Body of pancreas (tissue), 4 donors: ENCODE results near the gene RASD2. TPM values are rescaled to one million over a fixed set of nuclear protein-coding genes. Genes with fewer than 3 reads are reported as not detected.

Experiments
- ATAC-seq: fragments of 150-250 bp; one replicate; pipeline ENCODE4 v1.9.1; 2016
- DNase-seq, 4 donors: peaks; one replicate each; pipeline ENCODE4 v3.0.0-alpha.2; 2019
- H3K27ac ChIP-seq, 4 donors: fragments of 200-600 bp; sonication (generic); 1 replicate in 3 of 4; 2 replicates in 1 of 4; pipeline versions ENCODE4 v1.5.1 to v1.6.1; 2016 to 2019; ENCODE audit warnings: mild to moderate bottlenecking in 1 of 4, mixed read lengths in 1 of 4, moderate library complexity in 1 of 4
- H3K27me3 ChIP-seq, 2 donors: fragments of 200-600 bp; sonication (generic); one replicate each; pipeline ENCODE4 v1.6.0; 2016; ENCODE audit warnings: mild to moderate bottlenecking in 1 of 2
- H3K36me3 ChIP-seq, 2 donors: fragments of 200-600 bp; sonication (generic); replicated peaks in 1 of 2; 2 replicates each; pipeline ENCODE4 v1.5.1; 2016; ENCODE audit warnings: low read depth in 2 of 2; ENCODE audit not compliant: insufficient read depth in 1 of 2
- H3K4me1 ChIP-seq: fragments of 200-600 bp; sonication (generic); one replicate; pipeline ENCODE4 v1.6.0; 2016
- H3K4me3 ChIP-seq, 2 donors: fragments of 200-600 bp; sonication (generic); 1 replicate in 1 of 2; 2 replicates in 1 of 2; pipeline ENCODE4 v1.5.1; 2016 to 2019
- H3K9me3 ChIP-seq, 3 donors: fragments of 200-600 bp; sonication (generic); 1 replicate in 2 of 3; 2 replicates in 1 of 3; pipeline ENCODE4 v1.5.1; 2016
- CTCF ChIP-seq, 7 experiments: fragments of 450-650 bp in 4 of 7; fragments of 200-600 bp in 3 of 7; sonication (generic) in 3 of 7; IDR thresholded peaks; one replicate each; pipeline ENCODE4 v1.5.1; 2016 to 2019; ENCODE audit warnings: antibody characterized with exemption in 7 of 7
- POLR2A ChIP-seq, 3 donors: fragments of 450-650 bp; IDR thresholded peaks; one replicate each; pipeline ENCODE4 v1.6.1; 2016; ENCODE audit warnings: antibody characterized with exemption in 3 of 3, mild to moderate bottlenecking in 2 of 3
- WGBS, 2 donors: methylation state at CpG; one replicate each; pipeline ENCODE4 v1.1.5; 2017; 5-methylcytosine and 5-hydroxymethylcytosine counted together
- intact Hi-C: fragments of 100-400 bp; cut with DNase I; formaldehyde crosslinking; loops from one replicate; pipeline ENCODE4 v1.15.1; 2023
- total RNA-seq, 2 donors: library from RNA; depleted of rRNA; stranded (reverse); fragments of >200 nt; gene quantifications; one replicate each; pipeline ENCODE4 v1.1.0, GENCODE V29; 2016

The RASD2 gene
- total RNA-seq, 2 donors from 2014 or later: 0.26 to 3.6 TPM

GRCh38 chr22:35526333-35526979, 14.2 kb upstream of the RASD2 start:
- no peak overlapping the region for H3K27ac ChIP-seq
- no peak for TF ChIP-seq POLR2A (IDR thresholded peaks at IDR 0.05)
- no peak for TF ChIP-seq CTCF (IDR thresholded peaks at IDR 0.05)
- ATAC-seq: no peak
- no peaks in the 10 kb centered on the region for H3K9me3 ChIP-seq
- H3K4me1 ChIP-seq: no peaks in the 10 kb centered on the region
- 79 to 86% methylated on average over 11 to 12 of the region's 12 CpGs for WGBS, 2 donors
- intact Hi-C loops: no loop called here
- no peak for DNase-seq
- no peaks in the 10 kb centered on the region for H3K27me3 ChIP-seq
- H3K4me3 ChIP-seq: no peak overlapping the region
- no peaks in the 10 kb centered on the region for H3K36me3 ChIP-seq

DNA sequence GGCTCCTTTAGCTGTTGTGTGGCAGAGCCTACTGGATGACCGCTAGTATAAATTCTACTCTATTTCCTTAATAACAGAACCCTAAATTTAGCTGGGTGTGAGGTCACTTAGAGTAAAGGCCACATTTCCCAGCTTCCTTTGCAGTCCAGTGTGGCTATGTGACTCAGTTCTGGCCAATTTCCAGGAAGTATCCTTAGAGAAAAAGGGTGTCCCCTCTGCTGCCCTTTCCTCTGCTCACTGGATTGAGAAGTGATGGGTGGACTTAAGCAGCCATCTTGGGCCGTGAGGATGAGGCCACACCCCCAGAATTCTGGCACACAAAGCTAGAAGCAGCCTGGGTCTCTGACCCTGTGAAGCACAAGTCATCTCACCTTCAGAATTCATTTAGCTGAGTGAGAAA, 11.7 kb upstream of the RASD2 start:
- 78 to 88% methylated on average over 2 of the region's 2 CpGs for WGBS, 2 donors
- no peak overlapping the region for H3K27ac ChIP-seq
- ATAC-seq (no peak), DNase-seq (no peak)
- no peaks in the 10 kb centered on the region for H3K36me3 ChIP-seq
- intact Hi-C loops: no loop called here
- no peaks in the 10 kb centered on the region for H3K9me3 ChIP-seq
- no peak for TF ChIP-seq POLR2A (IDR thresholded peaks at IDR 0.05)
- no peak for TF ChIP-seq CTCF (IDR thresholded peaks at IDR 0.05)
- H3K4me1 ChIP-seq: no peaks in the 10 kb centered on the region
- no peak overlapping the region for H3K4me3 ChIP-seq
- H3K27me3 ChIP-seq: no peaks in the 10 kb centered on the region

DNA sequence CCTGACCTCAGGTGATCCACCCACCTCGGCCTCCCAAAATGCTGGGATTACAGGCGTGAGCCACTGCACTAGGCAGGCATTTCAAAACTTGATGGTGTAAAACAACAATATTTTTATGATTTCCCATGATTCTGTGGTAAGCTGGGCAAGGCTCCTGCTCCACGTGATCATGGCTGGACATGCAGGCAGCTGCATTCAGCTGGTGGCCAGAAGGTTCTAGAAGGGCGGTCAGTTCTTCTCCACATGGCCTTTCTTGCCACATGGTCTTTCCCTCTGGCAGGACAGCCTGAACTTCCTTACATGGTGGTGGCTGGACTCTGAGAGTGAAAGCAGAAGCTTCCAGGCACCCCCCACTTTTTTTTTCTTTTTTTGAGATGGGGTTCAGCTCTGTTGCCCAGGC, 9.9 kb upstream of the RASD2 start:
- WGBS, 2 donors: 81 to 82% methylated on average over 3 to 4 of the region's 4 CpGs
- H3K36me3 ChIP-seq: no peaks in the 10 kb centered on the region
- ATAC-seq: no peak
- intact Hi-C loops: no loop called here
- DNase-seq: no peak
- no peaks in the 10 kb centered on the region for H3K4me1 ChIP-seq
- no peaks in the 10 kb centered on the region for H3K27me3 ChIP-seq
- H3K9me3 ChIP-seq: no peaks in the 10 kb centered on the region
- TF ChIP-seq POLR2A (IDR thresholded peaks at IDR 0.05) (no peak), CTCF (IDR thresholded peaks at IDR 0.05) (no peak)
- H3K27ac ChIP-seq: no peak overlapping the region
- no peak overlapping the region for H3K4me3 ChIP-seq

DNA sequence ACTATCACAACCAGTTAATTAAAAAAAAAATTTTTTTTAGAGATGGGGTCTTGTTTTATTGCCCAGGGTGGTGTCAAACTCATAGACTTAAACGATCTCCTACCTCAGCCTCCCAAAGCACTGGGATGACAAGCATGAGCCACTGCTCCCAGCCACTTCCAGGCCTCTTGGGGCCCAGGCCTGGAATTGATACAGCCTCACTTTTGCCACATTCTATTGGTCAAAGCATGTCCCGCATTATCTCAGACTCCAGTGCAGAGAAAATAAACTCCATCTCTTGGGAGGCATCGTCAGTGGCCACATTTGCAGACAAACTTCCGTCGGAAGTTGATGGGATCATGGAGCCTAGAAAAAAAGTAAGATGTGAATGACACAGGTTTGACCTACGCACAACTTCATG, 9.4 kb upstream of the RASD2 start:
- DNase-seq: no peak
- Histone ChIP-seq H3K4me3 (no peak overlapping the region), H3K27me3 (no peaks in the 10 kb centered on the region), H3K36me3 (no peaks in the 10 kb centered on the region), H3K4me1 (no peaks in the 10 kb centered on the region), H3K27ac (no peak overlapping the region), H3K9me3 (no peaks in the 10 kb centered on the region)
- no peak for ATAC-seq
- 78 to 79% methylated on average over 6 of the region's 6 CpGs for WGBS, 2 donors
- intact Hi-C loops: no loop called here
- TF ChIP-seq CTCF (IDR thresholded peaks at IDR 0.05) (no peak), POLR2A (IDR thresholded peaks at IDR 0.05) (no peak)

DNA sequence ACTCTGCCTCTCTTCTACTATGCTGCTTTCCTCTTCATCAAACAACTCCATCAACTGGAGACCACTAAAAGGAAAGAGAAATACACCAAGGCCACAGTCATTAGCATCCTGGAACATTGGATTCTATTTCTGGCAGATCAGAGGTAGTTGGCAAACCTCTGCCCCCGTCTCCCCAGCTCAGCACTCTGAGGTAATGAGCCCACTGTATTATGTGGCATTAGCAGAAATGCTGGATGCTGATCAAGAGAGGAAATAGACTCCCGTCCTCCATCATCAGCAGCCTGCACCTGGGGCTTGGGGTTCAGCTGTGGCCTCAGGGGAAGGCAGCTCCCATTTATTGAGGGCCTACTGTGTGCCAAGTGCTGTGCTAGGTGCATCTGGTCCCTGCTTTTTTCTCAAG, 9.0 kb upstream of the RASD2 start:
- Histone ChIP-seq H3K27me3 (no peaks in the 10 kb centered on the region), H3K27ac (no peak overlapping the region), H3K4me3 (no peak overlapping the region), H3K4me1 (no peaks in the 10 kb centered on the region), H3K9me3 (no peaks in the 10 kb centered on the region), H3K36me3 (no peaks in the 10 kb centered on the region)
- TF ChIP-seq CTCF (IDR thresholded peaks at IDR 0.05) (no peak), POLR2A (IDR thresholded peaks at IDR 0.05) (no peak)
- ATAC-seq: no peak
- intact Hi-C loops: no loop called here
- no peak for DNase-seq
- 60 to 86% methylated on average over 2 of the region's 2 CpGs for WGBS, 2 donors
